Measurements from ENCODE around the gene CACNA2D4. TPM values are rescaled to one million over a fixed set of nuclear protein-coding genes. Genes with fewer than 3 reads are reported as not detected.

Gene CACNA2D4
- total RNA-seq, 1 experiment from 2014 or later, result 1.7 TPM

DNA sequence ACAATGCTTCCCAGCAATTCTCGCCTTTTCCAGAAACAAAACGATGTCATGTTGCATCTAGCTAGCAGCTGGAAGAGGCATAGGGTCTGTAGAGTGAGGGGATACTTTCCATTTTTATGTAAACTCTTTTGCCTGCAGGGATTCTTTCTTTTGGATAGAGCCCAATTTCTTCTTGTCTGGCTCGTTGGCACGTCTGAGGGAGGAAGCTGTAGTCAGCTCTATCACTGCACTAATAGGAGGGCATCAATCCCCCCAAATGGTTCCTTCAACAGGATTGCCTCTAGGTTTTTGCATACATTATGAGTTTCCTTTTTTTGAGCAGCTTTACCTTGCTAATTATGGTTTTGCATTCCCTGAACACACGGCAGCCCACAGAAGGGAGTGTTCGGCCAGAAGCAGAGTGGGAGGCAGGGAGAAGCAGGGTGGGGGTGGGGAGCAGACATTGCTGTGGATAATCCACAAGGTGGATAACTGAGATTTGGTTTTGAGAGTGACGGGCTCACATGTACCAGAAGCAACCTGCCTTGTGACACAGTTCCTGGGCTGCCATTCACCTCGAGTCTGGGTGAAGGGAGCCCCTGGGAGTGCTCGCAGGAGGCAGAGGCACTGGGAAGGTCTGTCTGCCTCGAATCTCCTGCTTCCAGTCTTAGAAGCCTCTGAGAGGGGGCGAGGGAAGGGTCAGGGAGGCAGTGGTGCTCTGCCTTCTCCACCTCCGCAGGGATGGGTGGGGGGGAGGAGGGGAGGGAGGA lies 73.6 kb downstream of the CACNA2D4 start:
- DNase-seq (ENCODE audit: low read depth, low spot score) (no peak), ATAC-seq (no peak)
- ChIA-PET RAD21 (ENCODE audit: low non-redundant PET in 1 of 2, low total read pairs in 2 of 2, uncharacterized antibody in 2 of 2, unreplicated experiment in 2 of 2) (no interaction called here), POLR2A (no interaction called here), CTCF (no interaction called here)
- H3K36me3 ChIP-seq (ENCODE audit: control insufficient read depth in 1 of 2, insufficient read depth in 2 of 2, low read length in 2 of 2), result no peaks in the 10 kb centered on the region
- no peak overlapping the region for H3K4me3 ChIP-seq (replicated peaks in 1 of 2; ENCODE audit: low read depth in 1 of 2, low read length in 2 of 2)
- no TSS peak for BruUV-seq (replicated peaks)
- TF ChIP-seq SP1 (IDR thresholded peaks at IDR 0.05; ENCODE audit: low read depth), result no peak
- H3K9me2 ChIP-seq (ENCODE audit: insufficient read depth), result no peaks in the 10 kb centered on the region
- H3K9ac ChIP-seq (ENCODE audit: low read length), result no peak overlapping the region
- H3K4me2 ChIP-seq (ENCODE audit: low read length), result no peak overlapping the region
- no peaks in the 10 kb centered on the region for H3K4me1 ChIP-seq (ENCODE audit: control insufficient read depth in 1 of 2, insufficient read depth in 2 of 2, low read length in 2 of 2)
- no peak overlapping the region for H3K27ac ChIP-seq (ENCODE audit: low read depth, low read length)
- H3K27me3 ChIP-seq (ENCODE audit: insufficient read depth, low read length), result no peaks in the 10 kb centered on the region
- H2AFZ ChIP-seq (ENCODE audit: low read depth, low read length, poor library complexity, severe bottlenecking), result no peak overlapping the region
- intact Hi-C loops (cut with micrococcal nuclease), result no loop called here
- H3K79me2 ChIP-seq (ENCODE audit: insufficient read depth, low read length), result no peaks in the 10 kb centered on the region
- no peaks in the 10 kb centered on the region for H3K9me3 ChIP-seq (ENCODE audit: control insufficient read depth in 1 of 2, insufficient read depth in 1 of 2, low read depth in 1 of 2, low read length in 2 of 2)
- H4K20me1 ChIP-seq (ENCODE audit: insufficient read depth), result no peaks in the 10 kb centered on the region

DNA sequence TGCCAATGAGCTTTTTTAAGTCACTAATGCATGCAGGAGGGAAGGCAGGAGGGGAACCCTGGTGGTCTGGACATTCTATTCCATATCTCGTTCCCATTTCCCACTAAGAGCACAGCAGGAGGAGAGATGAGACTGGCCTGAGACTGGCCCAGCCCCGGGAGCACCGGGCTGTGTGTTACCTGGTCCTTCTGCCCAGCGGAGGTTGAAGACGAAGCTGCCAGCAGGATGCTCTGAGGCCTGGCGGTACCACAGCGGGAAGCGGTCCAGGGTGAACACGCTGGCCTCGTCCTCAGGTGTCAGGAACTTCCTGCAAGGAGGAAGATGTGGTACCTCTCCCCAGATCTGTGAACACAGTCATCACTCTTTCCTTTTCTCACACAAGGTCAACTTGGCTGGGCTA lies 74.2 kb downstream of the CACNA2D4 start:
- no peak for DNase-seq (ENCODE audit: low read depth, low spot score)
- H3K4me3 ChIP-seq (replicated peaks in 1 of 2; ENCODE audit: low read depth in 1 of 2, low read length in 2 of 2), result no peak overlapping the region
- no peak overlapping the region for H3K27ac ChIP-seq (ENCODE audit: low read depth, low read length)
- no TSS peak for BruUV-seq (replicated peaks)
- H3K27me3 ChIP-seq (ENCODE audit: insufficient read depth, low read length), result no peaks in the 10 kb centered on the region
- intact Hi-C loops (cut with micrococcal nuclease), result no loop called here
- no peak overlapping the region for H3K9ac ChIP-seq (ENCODE audit: low read length)
- RAD21 ChIA-PET (ENCODE audit: low non-redundant PET in 1 of 2, low total read pairs in 2 of 2, uncharacterized antibody in 2 of 2, unreplicated experiment in 2 of 2), result no interaction called here
- H3K4me1 ChIP-seq (ENCODE audit: control insufficient read depth in 1 of 2, insufficient read depth in 2 of 2, low read length in 2 of 2), result no peaks in the 10 kb centered on the region
- no peak overlapping the region for H2AFZ ChIP-seq (ENCODE audit: low read depth, low read length, poor library complexity, severe bottlenecking)
- H3K9me2 ChIP-seq (ENCODE audit: insufficient read depth), result no peaks in the 10 kb centered on the region
- H3K79me2 ChIP-seq (ENCODE audit: insufficient read depth, low read length), result no peaks in the 10 kb centered on the region
- TF ChIP-seq, protein P1, sequence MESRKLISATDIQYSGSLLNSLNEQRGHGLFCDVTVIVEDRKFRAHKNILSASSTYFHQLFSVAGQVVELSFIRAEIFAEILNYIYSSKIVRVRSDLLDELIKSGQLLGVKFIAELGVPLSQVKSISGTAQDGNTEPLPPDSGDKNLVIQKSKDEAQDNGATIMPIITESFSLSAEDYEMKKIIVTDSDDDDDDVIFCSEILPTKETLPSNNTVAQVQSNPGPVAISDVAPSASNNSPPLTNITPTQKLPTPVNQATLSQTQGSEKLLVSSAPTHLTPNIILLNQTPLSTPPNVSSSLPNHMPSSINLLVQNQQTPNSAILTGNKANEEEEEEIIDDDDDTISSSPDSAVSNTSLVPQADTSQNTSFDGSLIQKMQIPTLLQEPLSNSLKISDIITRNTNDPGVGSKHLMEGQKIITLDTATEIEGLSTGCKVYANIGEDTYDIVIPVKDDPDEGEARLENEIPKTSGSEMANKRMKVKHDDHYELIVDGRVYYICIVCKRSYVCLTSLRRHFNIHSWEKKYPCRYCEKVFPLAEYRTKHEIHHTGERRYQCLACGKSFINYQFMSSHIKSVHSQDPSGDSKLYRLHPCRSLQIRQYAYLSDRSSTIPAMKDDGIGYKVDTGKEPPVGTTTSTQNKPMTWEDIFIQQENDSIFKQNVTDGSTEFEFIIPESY (IDR thresholded peaks at IDR 0.05; ENCODE audit: extremely low read depth, insufficient replicate concordance, low read length), result no peak
- TF ChIP-seq JUND (IDR thresholded peaks at IDR 0.05) (no peak), ZFX (IDR thresholded peaks at IDR 0.05) (no peak), FOSL1 (IDR thresholded peaks at IDR 0.05; ENCODE audit: low read depth) (no peak), SP1 (IDR thresholded peaks at IDR 0.05; ENCODE audit: low read depth) (no peak)
- TF ChIP-seq, protein P2, sequence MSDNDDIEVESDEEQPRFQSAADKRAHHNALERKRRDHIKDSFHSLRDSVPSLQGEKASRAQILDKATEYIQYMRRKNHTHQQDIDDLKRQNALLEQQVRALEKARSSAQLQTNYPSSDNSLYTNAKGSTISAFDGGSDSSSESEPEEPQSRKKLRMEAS (IDR thresholded peaks at IDR 0.05), result no peak
- TF ChIP-seq, protein P3, sequence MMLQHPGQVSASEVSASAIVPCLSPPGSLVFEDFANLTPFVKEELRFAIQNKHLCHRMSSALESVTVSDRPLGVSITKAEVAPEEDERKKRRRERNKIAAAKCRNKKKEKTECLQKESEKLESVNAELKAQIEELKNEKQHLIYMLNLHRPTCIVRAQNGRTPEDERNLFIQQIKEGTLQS (IDR thresholded peaks at IDR 0.05), result no peak
- no peak for ATAC-seq
- H3K36me3 ChIP-seq (ENCODE audit: control insufficient read depth in 1 of 2, insufficient read depth in 2 of 2, low read length in 2 of 2), result no peaks in the 10 kb centered on the region
- H3K4me2 ChIP-seq (ENCODE audit: low read length), result no peak overlapping the region
- POLR2A ChIA-PET, result no interaction called here
- no peaks in the 10 kb centered on the region for H3K9me3 ChIP-seq (ENCODE audit: control insufficient read depth in 1 of 2, insufficient read depth in 1 of 2, low read depth in 1 of 2, low read length in 2 of 2)
- no peaks in the 10 kb centered on the region for H4K20me1 ChIP-seq (ENCODE audit: insufficient read depth)
- CTCF ChIA-PET, result no interaction called here
